HG03439 (cell line): ENCODE results near the gene BCL2L11.
"Not testable (repeated sequence)": the region's sequence is repeated elsewhere in the genome, so short reads cannot be mapped to it uniquely, and the experiment has no call there.

Experiments used
- ATAC-seq: cut with Tn5 transposase; IDR thresholded peaks from one replicate; pipeline ENCODE4 v1.9.1; 2021; ENCODE audit warnings: mild to moderate bottlenecking, moderate library complexity; ENCODE audit not compliant: unreplicated experiment

BCL2L11 gene, protein sequence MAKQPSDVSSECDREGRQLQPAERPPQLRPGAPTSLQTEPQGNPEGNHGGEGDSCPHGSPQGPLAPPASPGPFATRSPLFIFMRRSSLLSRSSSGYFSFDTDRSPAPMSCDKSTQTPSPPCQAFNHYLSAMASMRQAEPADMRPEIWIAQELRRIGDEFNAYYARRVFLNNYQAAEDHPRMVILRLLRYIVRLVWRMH

DNA sequence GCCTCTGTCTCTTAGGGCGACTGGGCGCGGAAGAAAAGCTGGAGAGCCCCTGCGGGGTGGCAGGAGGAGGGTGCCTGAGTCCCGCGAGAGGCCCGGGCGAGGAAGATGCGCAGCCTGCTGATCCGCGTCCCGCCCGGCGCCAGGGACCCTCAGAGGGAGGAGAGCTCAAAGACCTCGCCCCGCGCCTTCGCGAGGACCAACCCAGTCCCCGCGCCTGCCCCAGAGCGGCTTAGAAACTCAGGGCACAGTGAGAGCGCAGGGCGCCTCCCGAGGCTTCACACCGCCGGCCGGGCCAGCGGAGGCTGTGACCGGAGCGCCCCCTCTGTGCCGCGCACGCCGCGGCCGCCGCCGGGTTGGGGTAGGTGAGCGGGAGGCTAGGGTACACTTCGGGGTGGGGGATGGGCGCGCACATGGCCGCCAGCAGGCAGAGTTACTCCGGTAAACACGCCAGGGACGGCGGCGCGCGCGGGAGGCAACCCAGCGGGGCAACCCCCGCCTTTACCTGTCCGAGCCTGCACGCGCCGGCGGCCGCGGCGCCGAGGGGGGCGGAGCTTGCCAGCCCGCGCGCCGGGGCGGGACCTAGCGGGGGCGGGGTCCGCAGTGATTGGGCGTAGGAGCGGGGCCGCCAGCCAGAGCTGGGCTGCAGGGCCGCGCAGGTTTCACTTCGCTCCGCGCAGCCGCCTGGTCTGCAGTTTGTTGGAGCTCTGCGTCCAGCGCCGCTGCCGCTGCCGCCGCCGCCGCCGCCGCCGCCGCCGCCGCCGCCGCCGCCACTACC lies at the start of gene BCL2L11:
TSS of gene BCL2L11 (plus strand) at position 662 of the 775 bp plus-strand sequence. CDS start 2,832 bp downstream, outside the sequence.
- ATAC-seq: peak; percentile 60

DNA sequence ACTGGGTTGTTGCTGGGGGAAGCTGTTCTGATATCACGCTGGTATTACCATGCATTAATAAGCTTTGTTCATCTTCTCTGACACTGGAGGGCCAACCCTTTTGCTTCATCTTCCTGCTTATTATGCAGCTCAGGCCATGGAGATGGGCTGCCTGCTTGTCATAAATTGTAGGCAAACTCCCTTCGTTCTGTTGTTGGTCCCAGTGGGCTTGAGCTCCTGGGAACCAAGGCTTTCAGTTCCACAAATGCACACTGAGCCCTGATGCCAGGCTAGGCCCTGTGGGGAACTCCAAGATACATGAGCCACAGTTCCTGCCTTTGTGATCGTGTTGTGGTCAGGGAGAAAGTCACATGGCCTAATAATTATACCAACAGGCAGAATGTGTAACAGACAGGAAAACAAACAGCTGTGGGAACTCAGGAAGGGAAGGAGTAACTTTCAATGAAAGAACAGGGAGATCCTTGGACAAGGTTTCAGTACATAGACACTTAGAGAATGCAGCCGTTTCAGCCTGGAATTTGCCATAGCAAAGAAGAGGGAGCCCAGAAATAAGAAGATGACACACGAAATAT lies 49.0 kb upstream of the BCL2L11 start:
- no peak for ATAC-seq

DNA sequence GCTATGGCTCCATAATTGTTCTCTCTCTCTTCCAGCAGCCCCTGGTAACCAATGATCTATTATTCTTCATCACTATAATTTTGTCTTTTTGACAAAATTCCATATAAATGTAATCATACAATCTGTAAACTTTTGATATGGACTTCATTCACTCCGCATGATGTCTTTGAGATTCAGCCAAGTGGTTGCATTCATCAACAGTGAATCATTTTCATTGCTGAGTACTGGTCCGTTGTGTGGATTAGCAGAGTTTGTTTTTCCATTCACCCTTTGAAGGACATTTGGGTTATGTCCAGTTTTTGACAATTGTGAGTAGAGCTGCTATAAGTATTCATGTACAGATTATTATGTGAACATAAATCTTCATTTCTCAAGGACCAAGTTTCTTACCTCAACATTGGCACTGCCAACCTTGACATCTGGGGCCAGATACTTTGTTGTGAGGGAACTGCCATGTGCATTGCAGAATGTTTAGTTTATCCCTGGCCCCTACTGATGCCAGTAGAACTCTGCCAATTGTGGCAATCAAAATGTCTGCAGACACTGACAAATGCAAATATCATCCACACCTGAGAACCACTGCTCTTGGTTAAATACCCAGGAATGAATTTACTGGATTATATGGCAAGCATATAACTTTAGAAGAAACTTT lies 48.4 kb upstream of the BCL2L11 start:
- no peak for ATAC-seq

DNA sequence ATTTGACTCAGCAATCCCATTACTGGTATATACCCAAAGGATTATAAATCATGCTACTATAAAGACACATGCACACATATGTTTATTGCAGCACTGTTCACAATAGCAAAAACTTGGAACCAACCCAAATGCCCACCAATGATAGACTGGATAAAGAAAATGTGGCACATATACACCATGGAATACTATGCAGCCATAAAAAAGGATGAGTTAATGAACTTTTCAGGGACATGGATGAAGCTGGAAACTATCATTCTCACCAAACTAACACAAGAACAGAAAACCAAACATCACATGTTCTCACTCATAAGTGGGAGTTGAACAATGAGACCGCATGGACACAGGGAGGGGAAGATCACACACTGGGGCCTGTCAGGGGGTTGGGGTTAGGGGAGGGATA lies 38.1 kb upstream of the BCL2L11 start:
- ATAC-seq: not testable (repeated sequence)

DNA sequence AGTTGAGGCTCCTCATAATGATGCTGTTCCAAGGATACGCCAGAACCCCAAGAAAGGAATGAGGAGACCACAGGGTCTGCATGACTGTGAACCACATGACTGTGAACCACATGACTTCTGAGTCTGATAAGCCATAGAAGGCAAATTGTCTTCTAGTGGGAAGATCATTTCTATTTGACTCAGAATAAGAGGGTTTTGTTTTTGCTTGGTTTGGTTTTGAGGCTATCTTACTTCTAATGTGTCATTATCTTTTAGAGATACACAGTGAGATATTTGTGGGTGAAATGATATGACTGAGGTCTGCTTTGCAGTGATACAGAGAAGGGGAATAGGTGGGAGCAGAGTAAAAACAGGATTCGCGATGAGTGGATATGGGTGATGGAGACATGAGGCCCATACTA lies 28.9 kb upstream of the BCL2L11 start:
- peak; percentile 54 for ATAC-seq

DNA sequence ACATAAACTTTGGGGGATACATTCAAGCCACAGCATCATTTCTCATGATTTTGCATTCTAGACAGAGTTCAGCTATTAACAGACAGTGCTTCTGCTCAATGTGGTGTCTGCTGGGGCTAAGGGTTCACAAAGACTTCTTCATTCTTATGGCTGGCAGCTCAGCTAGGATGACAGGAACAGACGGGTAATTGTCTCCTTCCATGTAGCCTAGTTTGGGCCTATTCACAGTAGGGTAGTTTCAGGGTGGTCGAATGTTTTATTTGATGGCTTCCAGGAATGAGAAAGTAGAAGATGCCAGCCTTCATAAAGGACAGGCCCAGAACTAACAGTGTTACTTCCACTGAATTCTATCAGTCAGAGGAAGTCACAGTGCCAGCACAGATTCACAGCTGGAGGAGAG lies 26.0 kb upstream of the BCL2L11 start:
- no peak for ATAC-seq

DNA sequence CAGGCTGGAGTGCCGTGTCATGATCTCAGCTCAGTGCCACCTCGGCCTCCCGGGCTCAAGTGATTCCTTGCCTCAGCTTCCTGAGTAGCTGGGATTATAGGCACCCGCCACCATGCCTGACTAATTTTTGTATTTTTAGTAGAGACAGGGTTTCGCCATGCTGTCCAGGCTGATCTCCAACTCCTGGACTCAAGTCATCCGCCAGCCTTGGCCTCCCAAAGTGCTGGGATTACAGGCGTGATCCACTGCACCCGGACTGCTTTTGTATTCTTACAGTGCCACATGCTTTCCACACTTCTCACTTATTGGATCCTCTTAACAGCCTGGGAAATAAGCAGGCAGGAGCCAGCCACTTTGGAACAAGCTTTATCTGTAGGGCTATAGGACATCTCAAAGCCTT lies 25.3 kb upstream of the BCL2L11 start:
- ATAC-seq: no peak

DNA sequence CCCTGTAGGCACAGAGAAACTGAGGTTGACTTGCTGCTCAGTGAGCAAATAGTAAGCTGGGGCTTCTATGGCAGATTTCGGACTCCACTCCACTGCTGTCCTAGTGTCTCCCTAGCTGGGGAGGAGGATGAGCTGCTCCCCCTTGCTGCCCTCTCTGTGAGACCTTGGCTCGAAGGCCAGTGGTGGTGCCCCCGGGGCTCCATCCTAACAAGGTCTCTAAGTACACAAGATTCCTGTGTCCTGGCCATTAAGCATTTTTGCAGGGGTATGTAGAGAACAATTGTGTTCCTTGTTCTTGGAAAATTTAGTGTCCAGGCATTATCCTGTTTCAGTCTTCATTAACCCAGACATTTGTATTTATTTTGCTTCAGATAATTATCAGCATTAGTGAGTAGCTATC lies 21.3 kb upstream of the BCL2L11 start:
- no peak for ATAC-seq

DNA sequence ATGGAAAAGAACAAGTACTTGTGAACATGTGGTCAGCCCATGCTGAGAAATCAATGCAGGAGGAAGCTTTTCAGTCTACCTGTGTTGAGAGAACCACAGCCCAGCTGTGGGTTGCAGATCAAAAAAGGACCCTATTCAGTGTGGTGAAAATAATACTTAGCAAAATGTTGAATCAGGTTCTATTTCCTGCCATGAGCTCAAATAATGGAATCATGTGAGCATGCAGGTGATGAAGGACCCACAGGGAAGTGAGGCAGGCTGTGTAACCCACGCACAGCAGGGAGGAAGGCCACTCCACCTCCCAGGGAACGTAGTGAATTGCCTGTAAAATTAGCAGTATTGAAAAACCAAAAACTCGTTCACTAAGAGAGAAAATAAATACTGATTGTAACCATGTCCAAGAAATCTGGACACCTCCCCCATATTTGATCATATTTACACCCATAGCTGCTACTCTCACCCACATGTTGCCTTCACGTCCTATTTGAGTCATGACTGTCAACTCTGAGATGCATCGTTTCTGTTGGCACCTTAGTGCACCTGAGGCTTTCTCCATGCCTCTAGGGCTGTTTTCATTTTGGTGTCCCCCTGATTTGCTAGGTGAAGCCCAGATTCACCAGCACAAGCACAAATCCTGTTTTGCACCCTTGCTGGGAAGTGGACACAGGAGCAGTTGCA lies 20.5 kb upstream of the BCL2L11 start:
- peak; percentile 37 for ATAC-seq

DNA sequence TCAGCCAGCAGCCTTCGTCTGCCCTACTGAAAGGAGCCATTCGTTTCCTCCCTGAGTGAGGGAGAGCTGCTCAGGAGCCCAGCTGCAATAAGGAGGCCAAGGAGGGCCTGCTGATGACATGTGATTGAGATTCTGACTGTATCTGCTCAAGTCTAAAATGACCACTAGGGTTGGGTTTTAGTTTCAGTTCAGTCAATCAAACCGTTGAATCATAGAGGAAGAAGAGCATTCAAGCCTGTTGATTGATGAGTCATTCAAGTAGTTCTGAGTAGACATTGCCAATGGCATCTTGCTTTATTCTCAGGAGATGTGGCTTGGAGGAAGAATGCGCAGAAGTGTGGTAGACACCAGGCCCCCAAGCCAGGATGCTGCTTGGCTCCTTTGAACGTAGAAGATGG lies 19.9 kb upstream of the BCL2L11 start:
- peak; percentile 78 for ATAC-seq

DNA sequence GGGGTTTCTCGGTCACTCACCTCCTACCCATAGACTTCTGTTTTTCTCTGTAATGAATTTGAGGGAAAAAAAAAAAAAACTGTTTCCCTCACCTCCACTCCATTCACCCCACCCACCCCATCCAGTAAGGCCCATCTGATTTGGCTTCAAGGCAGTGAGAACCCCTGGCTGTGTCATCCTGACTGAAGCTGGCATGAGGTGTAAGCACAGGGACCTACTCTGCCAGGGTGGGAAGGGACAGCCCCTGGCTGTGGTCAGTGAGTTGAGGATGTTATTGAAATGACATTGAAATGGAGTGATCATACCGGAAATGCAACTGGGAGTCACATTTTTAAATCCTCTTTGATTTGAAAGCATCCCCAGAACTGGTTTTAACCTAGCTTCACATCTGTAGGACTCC lies 19.1 kb upstream of the BCL2L11 start:
- ATAC-seq: no peak

DNA sequence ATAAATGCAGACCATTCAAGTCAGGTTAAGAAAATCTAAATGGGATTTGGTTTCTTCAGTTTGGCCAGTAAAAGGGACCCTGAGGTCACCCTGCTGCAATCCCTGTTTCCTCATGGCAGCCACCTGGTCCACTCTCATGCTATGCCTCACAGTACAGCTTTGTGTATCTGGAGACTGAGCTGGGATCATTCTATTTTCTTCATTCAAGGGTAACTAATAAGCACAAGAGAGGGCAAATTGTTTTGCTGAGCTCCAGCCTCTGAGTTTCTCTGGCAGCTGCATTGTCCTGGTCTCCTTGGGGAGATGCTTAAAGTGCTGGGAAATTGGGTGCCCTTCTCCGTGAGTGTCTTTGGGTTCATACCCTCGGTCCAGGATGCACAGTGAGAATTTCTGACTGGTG lies 18.5 kb upstream of the BCL2L11 start:
- ATAC-seq: no peak

DNA sequence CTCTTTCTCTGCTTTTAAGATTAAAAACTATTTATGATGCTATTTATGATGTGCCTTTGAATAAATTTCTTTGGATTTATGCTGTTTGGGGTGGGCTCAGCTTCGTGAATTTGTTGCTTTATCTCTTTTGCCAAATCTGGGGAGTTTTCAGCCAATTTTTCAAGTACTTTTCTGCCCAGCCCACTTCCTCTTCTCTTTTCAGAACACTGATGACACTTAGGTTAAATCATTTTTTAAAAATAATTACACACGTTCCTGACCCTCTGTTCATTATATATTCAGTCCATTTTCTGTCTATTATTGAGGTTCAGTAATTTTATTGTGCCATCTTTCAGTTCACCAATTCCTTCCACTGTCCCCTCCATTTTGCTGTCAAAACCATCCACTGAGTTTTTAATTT lies 14.8 kb upstream of the BCL2L11 start:
- ATAC-seq: no peak

DNA sequence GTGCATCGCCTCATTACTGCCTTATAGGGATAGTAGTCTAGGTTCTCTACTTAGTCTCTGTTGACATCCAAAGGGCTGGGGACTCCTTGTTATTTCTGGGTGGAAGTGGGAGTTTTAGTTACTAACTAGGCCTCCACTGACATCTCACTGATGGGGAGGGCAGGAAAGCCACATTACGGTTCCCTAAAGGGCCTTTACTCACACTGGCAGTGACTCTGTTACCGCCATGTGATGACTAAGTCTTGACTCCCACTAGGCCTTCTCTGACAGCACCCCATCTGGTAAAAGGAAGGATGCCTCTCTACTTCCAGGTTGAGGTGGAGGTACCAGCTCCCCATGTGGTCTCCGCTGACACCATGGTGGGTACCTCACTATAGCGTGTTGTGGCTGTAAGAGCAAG lies 14.0 kb upstream of the BCL2L11 start:
- ATAC-seq: no peak

DNA sequence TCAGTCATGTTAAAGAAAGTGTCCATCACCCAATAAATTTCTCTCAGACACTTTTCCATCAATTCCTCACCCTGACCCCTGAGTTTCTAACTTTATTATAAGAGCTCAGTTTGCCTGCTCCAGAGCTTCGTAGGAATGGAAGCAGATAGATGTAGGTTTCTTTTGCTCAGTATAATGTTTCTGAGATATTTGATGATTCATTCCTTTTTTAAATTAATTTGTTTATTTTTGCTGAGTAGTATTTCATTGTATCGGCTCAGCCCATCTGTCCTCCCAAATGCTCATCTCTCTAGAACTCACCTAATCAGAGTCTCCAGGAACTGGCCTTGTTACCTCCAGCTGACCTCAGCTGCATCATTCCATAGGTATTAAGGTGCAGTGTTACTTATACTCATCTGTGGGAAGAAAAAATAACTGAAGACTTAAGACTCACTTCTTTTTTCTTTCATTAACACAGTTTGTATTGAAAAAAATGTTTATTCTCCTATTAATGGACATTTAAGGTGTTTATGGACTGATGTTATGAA lies 11.9 kb upstream of the BCL2L11 start:
- ATAC-seq: no peak

DNA sequence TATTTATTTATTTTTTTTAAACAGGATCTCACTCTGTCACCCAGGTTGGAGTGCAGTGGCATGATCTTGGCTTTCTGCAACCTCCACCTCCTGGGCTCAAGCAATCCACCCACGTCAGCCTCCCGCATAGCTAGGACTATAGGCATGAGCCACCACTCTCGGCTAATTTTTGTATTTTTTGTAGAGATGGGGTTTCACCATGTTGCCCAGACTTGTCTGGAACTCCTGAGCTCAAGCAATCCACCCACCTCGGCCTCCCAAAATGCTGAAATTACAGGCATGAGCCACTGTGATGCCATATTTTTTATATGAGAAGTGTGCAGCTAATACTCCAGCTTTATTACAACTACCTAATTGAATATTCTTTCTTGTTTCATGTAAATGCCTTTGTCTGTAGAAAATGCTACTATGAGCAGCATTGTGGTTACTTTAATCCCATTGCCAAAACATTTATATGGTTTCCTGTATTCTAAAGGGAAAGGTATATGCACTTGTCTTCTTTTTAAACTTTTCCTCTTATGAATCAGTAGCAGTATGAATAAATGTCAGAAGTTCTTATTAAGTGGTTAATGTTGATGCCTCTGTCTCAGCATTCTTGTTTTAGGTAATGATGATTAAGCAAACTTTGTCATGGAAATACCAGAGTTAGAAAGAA lies 9.5 kb upstream of the BCL2L11 start:
- no peak for ATAC-seq

DNA sequence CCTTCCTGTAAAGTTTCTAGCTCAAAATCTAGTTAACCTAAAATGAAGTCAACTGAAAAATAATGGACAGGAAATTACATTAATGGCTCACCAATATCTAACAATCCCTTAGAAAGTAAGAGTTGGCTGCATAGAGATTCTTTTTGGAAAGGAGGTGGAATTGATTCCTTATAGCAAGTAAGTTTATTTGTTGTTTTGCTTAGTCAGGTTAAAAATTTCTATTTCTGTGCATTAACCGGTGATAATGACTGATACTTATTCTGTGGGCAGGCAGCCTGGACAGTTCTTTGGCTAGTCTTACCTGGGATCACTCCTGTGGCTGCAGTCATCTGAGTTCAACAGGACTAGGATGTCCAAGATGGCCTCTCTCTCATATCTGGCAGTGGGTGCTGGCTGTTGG lies 6.9 kb upstream of the BCL2L11 start:
- no peak for ATAC-seq

DNA sequence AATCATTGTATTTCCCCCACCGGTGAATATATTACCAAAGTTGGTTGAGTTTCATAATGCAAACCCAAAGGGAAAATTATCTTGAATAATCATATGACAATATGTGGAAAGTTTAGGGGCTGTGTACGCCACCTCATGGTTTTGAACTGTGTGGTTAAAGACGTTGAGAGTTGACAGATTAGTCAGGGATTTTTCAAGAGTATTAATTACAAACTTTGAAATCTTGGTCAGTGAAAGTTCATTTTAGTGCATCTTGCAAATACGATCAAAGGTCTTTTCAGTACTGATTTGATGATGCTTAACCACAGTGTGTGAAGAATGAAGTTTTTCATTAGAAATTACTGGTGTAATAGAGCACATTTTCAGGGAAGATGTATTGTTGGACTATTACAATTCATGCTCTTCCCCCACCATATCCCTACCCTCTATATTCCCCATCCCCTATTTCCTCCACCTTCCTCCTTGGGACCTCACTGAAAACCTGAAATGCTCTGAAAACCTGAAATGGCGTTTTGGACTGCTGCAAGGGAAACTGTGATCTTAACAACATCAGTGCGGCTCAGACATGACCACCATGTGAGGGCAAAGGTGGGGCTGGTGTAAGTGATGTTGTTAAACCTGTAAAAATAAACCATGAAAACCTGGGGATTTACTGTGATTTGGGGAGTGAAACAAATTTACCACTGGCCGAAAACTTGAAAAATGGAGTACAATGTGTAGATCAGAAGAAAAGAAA lies 4.5 kb upstream of the BCL2L11 start:
- peak; percentile 31 for ATAC-seq

DNA sequence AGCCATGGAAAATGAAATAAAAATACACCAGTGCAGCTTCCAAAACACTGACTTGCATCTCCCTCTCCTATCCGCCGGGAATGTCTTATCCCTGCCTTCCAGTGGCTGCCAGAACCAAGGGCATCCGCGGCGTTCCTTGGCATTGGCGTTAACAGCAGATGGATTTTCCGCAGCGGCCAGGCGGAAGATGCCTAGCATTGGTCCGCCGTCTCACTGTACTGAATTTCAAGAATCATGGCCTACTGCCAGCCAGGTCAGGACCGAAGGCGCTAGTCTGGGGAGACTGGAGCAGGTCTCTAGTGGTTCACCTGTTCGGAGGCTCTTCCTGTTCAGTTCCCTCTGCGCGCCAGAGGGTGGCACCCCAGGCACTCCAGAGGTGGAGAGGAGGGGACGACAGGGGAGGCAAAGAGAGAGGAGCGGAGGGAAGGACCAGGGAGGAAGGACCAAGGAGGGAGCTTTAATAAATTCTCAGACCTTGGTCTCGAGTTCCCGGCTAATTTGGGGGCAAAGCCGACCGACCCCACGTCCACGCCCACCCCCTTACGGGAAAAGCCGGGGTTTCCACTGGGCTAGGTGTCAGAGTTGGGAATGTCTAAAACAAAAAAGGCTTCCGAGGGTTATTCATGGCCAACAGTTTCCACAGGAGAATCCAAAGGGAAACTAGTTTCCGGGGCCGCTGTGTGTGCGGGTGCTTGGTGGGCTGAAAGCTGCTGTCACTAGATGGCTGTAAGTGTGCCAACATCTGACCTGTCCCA lies 3.7 kb upstream of the BCL2L11 start:
- no peak for ATAC-seq
